Mucosa of descending colon (tissue), 3 donors: Measurements from ENCODE around the gene OR51V1. TPM values are rescaled to one million over a fixed set of nuclear protein-coding genes. Genes with fewer than 3 reads are reported as not detected.

Source experiments
- ATAC-seq: fragments of 200-7000 bp; cut with Tn5 transposase; one replicate; pipeline ENCODE4 v1.9.1; 2020; ENCODE audit warnings: mild to moderate bottlenecking, moderate library complexity
- DNase-seq, 3 donors: peaks; one replicate each; pipeline ENCODE4 v3.0.0-alpha.2; 2020
- H3K36me3 ChIP-seq: fragments of 200-600 bp; one replicate; pipeline ENCODE4 v1.8.0; 2021; ENCODE audit warnings: low read depth, mild to moderate bottlenecking
- H3K4me1 ChIP-seq: fragments of 200-600 bp; one replicate; pipeline ENCODE4 v1.8.0; 2021; ENCODE audit warnings: low read depth, mild to moderate bottlenecking
- H3K4me3 ChIP-seq: fragments of 200-600 bp; one replicate; pipeline ENCODE4 v1.8.0; 2021; ENCODE audit warnings: mild to moderate bottlenecking
- H3K9me3 ChIP-seq: fragments of 200-600 bp; one replicate; pipeline ENCODE4 v1.8.0; 2021; ENCODE audit warnings: mild to moderate bottlenecking
- intact Hi-C, 2 donors: fragments of 100-400 bp; cut with DNase I in 1 of 2; cut with micrococcal nuclease in 1 of 2; formaldehyde crosslinking; loops; one replicate each; pipeline versions ENCODE4 v1.11.0 to v1.11.1; 2022; cut with DNase I, micrococcal nuclease
- total RNA-seq, 3 donors: library from RNA; stranded (reverse); fragmentation: NEBNext Ultra II Directional in 2 of 3; extraction: Animal tissue kit (Norgen Biotek cat#: 25700) in 2 of 3; gene quantifications; one replicate each; pipeline versions ENCODE4 v1.2.1 to v1.2.4, GENCODE V29; 2021 to 2023
- TF ChIP-seq, protein P1 (sequence below): fragments of 200-600 bp; IDR thresholded peaks from one replicate; pipeline ENCODE4 v1.8.0; 2022; ENCODE audit warnings: antibody characterized with exemption, mild to moderate bottlenecking
- donor health status: DM: no; HTN: no; CAD: no; lungs with moderate emphysema.
- donor health status: DM: no; HTN: no; CAD: no.
- donor health status: DM: no; HTN: yes; CAD: no.

OR51V1 gene
- total RNA-seq, 3 donors from 2014 or later, result not detected

DNA sequence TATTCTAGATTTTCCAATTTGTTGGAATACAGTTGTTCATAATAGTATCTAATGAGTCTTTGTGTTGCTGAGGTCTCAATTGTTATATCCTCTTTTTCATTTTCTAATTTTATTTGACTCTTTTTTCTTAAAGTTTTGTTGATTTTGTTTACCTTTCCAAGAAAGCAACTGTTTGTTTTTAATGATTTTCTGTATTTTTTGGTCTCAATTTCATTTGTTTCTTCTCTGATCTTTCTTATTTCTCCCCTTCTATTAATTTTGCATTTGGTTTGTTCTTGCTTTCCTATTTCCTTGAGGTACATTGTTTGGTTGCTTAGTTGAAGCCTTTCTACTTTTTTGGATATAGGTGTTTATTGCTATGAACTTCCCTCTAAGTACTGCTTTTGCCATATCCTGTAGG lies 40.7 kb downstream of the OR51V1 start:
- no peak for DNase-seq
- ATAC-seq, result no peak
- TF ChIP-seq, protein P1, sequence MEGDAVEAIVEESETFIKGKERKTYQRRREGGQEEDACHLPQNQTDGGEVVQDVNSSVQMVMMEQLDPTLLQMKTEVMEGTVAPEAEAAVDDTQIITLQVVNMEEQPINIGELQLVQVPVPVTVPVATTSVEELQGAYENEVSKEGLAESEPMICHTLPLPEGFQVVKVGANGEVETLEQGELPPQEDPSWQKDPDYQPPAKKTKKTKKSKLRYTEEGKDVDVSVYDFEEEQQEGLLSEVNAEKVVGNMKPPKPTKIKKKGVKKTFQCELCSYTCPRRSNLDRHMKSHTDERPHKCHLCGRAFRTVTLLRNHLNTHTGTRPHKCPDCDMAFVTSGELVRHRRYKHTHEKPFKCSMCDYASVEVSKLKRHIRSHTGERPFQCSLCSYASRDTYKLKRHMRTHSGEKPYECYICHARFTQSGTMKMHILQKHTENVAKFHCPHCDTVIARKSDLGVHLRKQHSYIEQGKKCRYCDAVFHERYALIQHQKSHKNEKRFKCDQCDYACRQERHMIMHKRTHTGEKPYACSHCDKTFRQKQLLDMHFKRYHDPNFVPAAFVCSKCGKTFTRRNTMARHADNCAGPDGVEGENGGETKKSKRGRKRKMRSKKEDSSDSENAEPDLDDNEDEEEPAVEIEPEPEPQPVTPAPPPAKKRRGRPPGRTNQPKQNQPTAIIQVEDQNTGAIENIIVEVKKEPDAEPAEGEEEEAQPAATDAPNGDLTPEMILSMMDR, result no peak
- H3K4me3 ChIP-seq, result no peak overlapping the region
- no peaks in the 10 kb centered on the region for H3K4me1 ChIP-seq
- H3K9me3 ChIP-seq, result no peaks in the 10 kb centered on the region
- intact Hi-C loops, result no loop called here
- no peaks in the 10 kb centered on the region for H3K36me3 ChIP-seq

DNA sequence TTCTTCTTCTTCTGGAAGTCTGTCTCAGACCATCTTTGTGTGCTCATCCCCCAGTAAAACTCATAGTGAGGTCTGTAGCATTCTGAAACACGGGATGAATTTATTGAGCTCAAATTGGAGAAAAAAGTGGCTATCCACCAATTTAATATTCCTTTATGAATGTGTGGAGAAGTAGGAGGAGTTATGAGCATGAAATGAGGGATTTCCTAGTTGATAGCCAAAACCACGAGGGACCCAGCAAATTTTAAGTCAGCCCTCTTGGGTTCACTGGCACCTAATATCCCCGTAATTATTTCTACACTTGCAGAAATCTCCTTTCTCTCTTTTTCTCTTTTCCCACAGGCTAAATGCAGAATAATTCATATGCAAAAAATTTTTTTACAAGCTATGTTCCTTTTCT lies 45.8 kb downstream of the OR51V1 start, which contains the start of gene OR52A1:
TSS of gene OR52A1 (minus strand) at position 101 of the 400 bp plus-strand sequence. CDS start 2,388 bp downstream, outside the sequence.
- TF ChIP-seq, protein P1, result no peak
- intact Hi-C loops, result no loop called here
- Histone ChIP-seq H3K4me3 (no peak within 1 kb of the TSS), H3K36me3 (no peaks in the 10 kb centered on the region), H3K9me3 (no peaks in the 10 kb centered on the region), H3K4me1 (no peaks in the 10 kb centered on the region)
- DNase-seq (no peak), ATAC-seq (no peak)

DNA sequence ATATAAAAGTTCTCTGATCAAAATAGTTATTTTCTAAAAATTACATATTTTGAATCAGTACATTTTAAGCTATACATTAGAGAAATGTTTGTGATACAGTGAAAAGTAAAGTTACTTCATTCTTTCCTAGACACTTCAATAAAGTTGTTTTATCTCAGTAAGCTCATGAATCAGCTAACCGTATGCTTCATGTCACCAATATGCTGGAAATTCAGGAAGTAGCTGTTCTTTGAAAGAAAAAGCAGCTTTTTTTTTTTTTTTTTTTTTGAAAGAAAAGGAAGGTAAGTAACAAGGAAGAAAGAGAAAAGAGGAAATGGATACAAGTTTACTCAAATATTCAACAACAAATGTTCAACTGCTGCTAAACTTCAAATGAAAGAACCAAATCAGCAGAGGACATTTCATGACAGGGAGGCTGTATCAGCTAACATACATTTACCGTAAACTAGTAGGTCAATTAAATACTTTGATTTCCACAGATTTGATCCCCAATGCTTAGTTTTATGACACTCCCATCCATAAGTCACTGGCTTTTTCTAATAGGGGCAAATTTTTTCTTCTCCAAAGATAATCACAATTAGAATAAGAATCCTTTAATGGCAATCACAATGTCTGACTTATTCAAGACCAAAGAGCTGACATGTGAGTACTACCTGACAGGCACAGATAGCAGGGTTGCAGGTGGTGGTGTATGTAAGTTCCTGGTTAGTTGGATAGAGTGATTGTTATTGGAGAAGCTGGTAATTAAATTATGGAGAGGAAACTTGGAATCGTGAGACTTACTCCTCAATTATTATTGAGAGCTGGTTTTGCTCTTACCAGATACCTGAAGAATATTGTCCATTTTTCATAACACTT lies 46.7 kb downstream of the OR51V1 start:
- ATAC-seq (no peak), DNase-seq (no peak)
- intact Hi-C loops, result no loop called here
- TF ChIP-seq, protein P1, result no peak
- H3K9me3 ChIP-seq, result no peaks in the 10 kb centered on the region
- H3K36me3 ChIP-seq, result no peaks in the 10 kb centered on the region
- no peak overlapping the region for H3K4me3 ChIP-seq
- H3K4me1 ChIP-seq, result no peaks in the 10 kb centered on the region

DNA sequence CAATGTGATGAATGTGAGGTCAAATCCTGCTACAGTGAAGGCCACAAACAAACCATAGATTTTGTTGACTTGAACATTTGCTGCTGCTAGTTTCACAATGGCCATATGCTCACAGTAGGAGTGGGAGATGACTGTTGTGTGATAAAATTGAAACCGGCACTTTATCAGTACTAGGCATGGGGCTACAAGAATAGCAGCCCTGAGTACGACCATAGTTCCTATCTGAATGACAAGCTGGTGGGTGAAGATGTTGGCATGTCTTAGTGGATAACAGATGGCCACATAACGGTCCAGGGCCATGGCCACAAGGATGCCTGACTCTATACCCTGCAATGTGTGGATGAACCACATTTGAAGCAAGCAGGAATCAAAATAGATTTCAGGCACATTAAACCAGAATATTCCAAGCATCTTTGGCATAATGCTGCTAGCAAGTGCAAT lies 48.7 kb downstream of the OR51V1 start:
- Histone ChIP-seq H3K36me3 (no peaks in the 10 kb centered on the region), H3K4me3 (no peak overlapping the region), H3K9me3 (no peaks in the 10 kb centered on the region), H3K4me1 (no peaks in the 10 kb centered on the region)
- no peak for ATAC-seq
- TF ChIP-seq, protein P1, result no peak
- intact Hi-C loops, result no loop called here
- DNase-seq, result no peak

Other genes starting within 250 kb of the OR51V1 start
- gene OR51A2, start 245.0 kb downstream of the OR51V1 start, total RNA-seq, result not detected
- gene OR51L1, start 205.8 kb downstream of the OR51V1 start, total RNA-seq, result not detected
- gene OR52J3, start 154.2 kb downstream of the OR51V1 start, total RNA-seq, result not detected
- gene OR52E2, start 141.1 kb downstream of the OR51V1 start, total RNA-seq, result not detected
- gene OR52E1, start 131.1 kb downstream of the OR51V1 start, total RNA-seq, result not detected
- gene OR52A5, start 62.3 kb downstream of the OR51V1 start, total RNA-seq, result not detected
- not detected for gene OR52A1, start 45.9 kb downstream of the OR51V1 start, total RNA-seq
- gene HBB, start 26.4 kb upstream of the OR51V1 start, total RNA-seq, result 10 to 100 TPM in 1 of 3 donors, 1 to 10 TPM in 2; 2.5 to 11.1 (median 3.3) TPM
- not detected for gene HBD, start 33.8 kb upstream of the OR51V1 start, total RNA-seq
- gene HBG1, start 49.2 kb upstream of the OR51V1 start, total RNA-seq, result not detected
- not detected for gene HBG2, start 54.1 kb upstream of the OR51V1 start, total RNA-seq
- not detected for gene HBE1, start 69.3 kb upstream of the OR51V1 start, total RNA-seq
- gene OR51B4, start 101.3 kb upstream of the OR51V1 start, total RNA-seq, result not detected
- not detected for gene OR51B2, start 123.6 kb upstream of the OR51V1 start, total RNA-seq
- not detected for gene OR51B5, start 142.8 kb upstream of the OR51V1 start, total RNA-seq
- not detected for gene OR51B6, start 150.8 kb upstream of the OR51V1 start, total RNA-seq
- not detected for gene OR51M1, start 183.1 kb upstream of the OR51V1 start, total RNA-seq
- gene OR51Q1, start 221.4 kb upstream of the OR51V1 start, total RNA-seq, result not detected
- not detected for gene OR51I1, start 240.8 kb upstream of the OR51V1 start, total RNA-seq
- gene OR51I2, start 248.6 kb upstream of the OR51V1 start, total RNA-seq, result not detected